ENCODE measurements around the gene IQCE. TPM values are rescaled to one million over a fixed set of nuclear protein-coding genes. Genes with fewer than 3 reads are reported as not detected.

The IQCE gene
- polyA plus RNA-seq, 1 donor from 2014 or later, result 21.2 TPM

GRCh38 chr7:2613931-2614600, 55.3 kb downstream of the IQCE start:
- Histone ChIP-seq H2AFZ (ENCODE audit: low read depth, low read length) (no peak overlapping the region), H3F3A (ENCODE audit: insufficient read depth, low read length, poor library complexity, severe bottlenecking) (no peaks in the 10 kb centered on the region), H3K79me2 (replicated peaks; ENCODE audit: insufficient read depth, low read length) (no peaks in the 10 kb centered on the region), H3K36me3 (ENCODE audit: insufficient read depth, low read length) (no peaks in the 10 kb centered on the region), H3K9ac (ENCODE audit: low read length) (no peak overlapping the region), H3K9me2 (ENCODE audit: insufficient read depth, low read length) (no peaks in the 10 kb centered on the region), H3K9me3 (ENCODE audit: low read length) (no peaks in the 10 kb centered on the region), H4K20me1 (ENCODE audit: insufficient read depth) (no peaks in the 10 kb centered on the region), H3K4me2 (ENCODE audit: low read length) (no peak overlapping the region), H3K27ac (ENCODE audit: low read length) (no peak overlapping the region), H3K4me3 (ENCODE audit: low read length) (no peak overlapping the region), H3K27me3 (ENCODE audit: insufficient read depth, low read depth, low read length) (no peaks in the 10 kb centered on the region)
- no peak for TF ChIP-seq EP300 (conservative IDR thresholded peaks at IDR 0.05; ENCODE audit: poor library complexity, severe bottlenecking)
- no peak for TF ChIP-seq EZH2 (IDR thresholded peaks at IDR 0.05; ENCODE audit: borderline replicate concordance, insufficient read depth, low read length, poor library complexity, severe bottlenecking)
- TF ChIP-seq SMC3 (conservative IDR thresholded peaks at IDR 0.05; ENCODE audit: poor library complexity), result no peak
- no peak for TF ChIP-seq TAF1 (IDR thresholded peaks at IDR 0.05; ENCODE audit: low read depth)
- TF ChIP-seq RAD21 (conservative IDR thresholded peaks at IDR 0.05), result no peak
- no peak for TF ChIP-seq POLR2AphosphoS5 (IDR thresholded peaks at IDR 0.05)
- TF ChIP-seq REST (IDR thresholded peaks at IDR 0.05; ENCODE audit: borderline replicate concordance), result no peak
- no peak for TF ChIP-seq MXI1 (conservative IDR thresholded peaks at IDR 0.05; ENCODE audit: poor library complexity, severe bottlenecking)
- no peak for TF ChIP-seq CTCF (IDR thresholded peaks at IDR 0.05; ENCODE audit: poor library complexity, severe bottlenecking)

GRCh38 chr7:2614631-2615330, 56.0 kb downstream of the IQCE start:
- H3K4me2 ChIP-seq (ENCODE audit: low read length), result no peak overlapping the region
- TF ChIP-seq MXI1 (conservative IDR thresholded peaks at IDR 0.05; ENCODE audit: poor library complexity, severe bottlenecking) (no peak), POLR2AphosphoS5 (IDR thresholded peaks at IDR 0.05) (no peak), EP300 (conservative IDR thresholded peaks at IDR 0.05; ENCODE audit: poor library complexity, severe bottlenecking) (no peak), SMC3 (conservative IDR thresholded peaks at IDR 0.05; ENCODE audit: poor library complexity) (no peak), EZH2 (IDR thresholded peaks at IDR 0.05; ENCODE audit: borderline replicate concordance, insufficient read depth, low read length, poor library complexity, severe bottlenecking) (no peak), CTCF (IDR thresholded peaks at IDR 0.05; ENCODE audit: poor library complexity, severe bottlenecking) (no peak), REST (IDR thresholded peaks at IDR 0.05; ENCODE audit: borderline replicate concordance) (no peak), TAF1 (IDR thresholded peaks at IDR 0.05; ENCODE audit: low read depth) (no peak)
- H3K9ac ChIP-seq (ENCODE audit: low read length), result no peak overlapping the region
- H3K27ac ChIP-seq (ENCODE audit: low read length), result no peak overlapping the region
- no peaks in the 10 kb centered on the region for H3F3A ChIP-seq (ENCODE audit: insufficient read depth, low read length, poor library complexity, severe bottlenecking)
- no peaks in the 10 kb centered on the region for H3K79me2 ChIP-seq (replicated peaks; ENCODE audit: insufficient read depth, low read length)
- H2AFZ ChIP-seq (ENCODE audit: low read depth, low read length), result no peak overlapping the region
- H3K9me3 ChIP-seq (ENCODE audit: low read length), result no peaks in the 10 kb centered on the region
- H3K36me3 ChIP-seq (ENCODE audit: insufficient read depth, low read length), result no peaks in the 10 kb centered on the region
- no peaks in the 10 kb centered on the region for H3K9me2 ChIP-seq (ENCODE audit: insufficient read depth, low read length)
- no peaks in the 10 kb centered on the region for H3K27me3 ChIP-seq (ENCODE audit: insufficient read depth, low read depth, low read length)
- H4K20me1 ChIP-seq (ENCODE audit: insufficient read depth), result no peaks in the 10 kb centered on the region
- H3K4me3 ChIP-seq (ENCODE audit: low read length), result no peak overlapping the region

Measured in neural cell (in vitro differentiated cells).